Peyer's patch (tissue), 4 donors: Measurements from ENCODE around the gene BSG. TPM values are rescaled to one million over a fixed set of nuclear protein-coding genes. Genes with fewer than 3 reads are reported as not detected.

Experiments
- DNase-seq, 3 donors: peaks; one replicate each; pipeline ENCODE4 v3.0.0-alpha.2; 2017 to 2019
- H3K27ac ChIP-seq, 4 donors: fragments of 200-600 bp; sonication (generic); one replicate each; pipeline ENCODE4 v1.5.1; 2016 to 2019
- H3K27me3 ChIP-seq, 2 donors: fragments of 200-600 bp; sonication (generic); one replicate each; pipeline ENCODE4 v1.5.1; 2019
- H3K36me3 ChIP-seq, 3 donors: fragments of 200-600 bp; sonication (generic); one replicate each; pipeline ENCODE4 v1.5.1; 2016 to 2019
- H3K4me1 ChIP-seq, 4 donors: fragments of 200-600 bp; sonication (generic); one replicate each; pipeline ENCODE4 v1.5.1; 2016 to 2019
- H3K4me3 ChIP-seq, 4 donors: fragments of 200-600 bp; sonication (generic); 1 replicate in 3 of 4; 2 replicates in 1 of 4; pipeline ENCODE4 v1.5.1; 2016 to 2019; ENCODE audit warnings: mild to moderate bottlenecking in 1 of 4
- H3K9me3 ChIP-seq, 4 donors: fragments of 200-600 bp; sonication (generic); one replicate each; pipeline ENCODE4 v1.5.1; 2016 to 2019; ENCODE audit warnings: mild to moderate bottlenecking in 1 of 4
- CTCF ChIP-seq, 6 experiments: fragments of 450-650 bp in 4 of 6; fragments of 200-600 bp in 2 of 6; sonication (generic) in 1 of 6; IDR thresholded peaks; one replicate each; pipeline ENCODE4 v1.5.1; 2017 to 2019; ENCODE audit warnings: antibody characterized with exemption in 6 of 6, mild to moderate bottlenecking in 3 of 6, moderate library complexity in 1 of 6
- POLR2A ChIP-seq, 2 donors: fragments of 450-650 bp; IDR thresholded peaks; one replicate each; pipeline ENCODE4 v1.5.1; 2017; ENCODE audit warnings: antibody characterized with exemption in 2 of 2, mild to moderate bottlenecking in 2 of 2, moderate library complexity in 2 of 2
- total RNA-seq, 4 donors: library from RNA; depleted of rRNA; stranded (reverse); fragments of >200 nt; gene quantifications; one replicate each; pipeline ENCODE4 v1.1.0, GENCODE V29; 2016

Gene BSG
- total RNA-seq, 4 donors from 2014 or later, result 149 to 501 (median 469) TPM

DNA sequence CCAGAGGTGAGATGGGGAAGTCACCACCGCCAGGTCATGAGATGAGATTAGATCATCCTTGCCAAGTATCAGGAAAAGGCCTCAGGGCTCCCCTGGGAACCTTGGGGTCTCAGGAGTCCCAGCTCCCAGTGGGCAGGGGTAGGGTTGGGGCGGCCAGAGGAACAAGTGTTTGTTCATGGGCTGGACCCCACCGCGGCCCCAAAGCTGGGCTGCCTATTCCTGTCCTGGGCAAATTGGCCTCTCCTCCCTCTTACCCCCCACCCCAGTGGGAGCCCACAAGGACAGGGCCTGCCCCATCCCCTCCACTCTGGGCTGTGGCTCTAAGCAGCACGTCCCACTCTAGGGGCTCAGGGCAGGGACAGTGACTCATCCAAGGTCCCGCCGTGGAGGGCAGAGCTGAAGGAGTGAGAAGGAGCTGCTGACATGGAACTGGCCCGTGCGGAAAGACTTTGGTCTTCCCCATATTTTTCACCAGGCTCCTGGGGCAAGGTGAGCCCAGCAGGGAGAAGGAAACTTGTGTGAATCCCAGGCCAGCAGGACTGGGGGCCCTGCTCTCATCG lies 13.2 kb downstream of the BSG start:
- peaks cover 0 to 26% (median 8%) of the 10 kb centered on the region in 4 donors for H3K4me1 ChIP-seq
- no peaks in the 10 kb centered on the region for H3K9me3 ChIP-seq
- H3K27ac ChIP-seq, result no peak overlapping the region
- H3K27me3 ChIP-seq, result peaks cover 0 to 21% of the 10 kb centered on the region in 2 donors
- no peak overlapping the region for H3K4me3 ChIP-seq
- H3K36me3 ChIP-seq, result peaks cover 0 to 29% (median 0%) of the 10 kb centered on the region in 3 donors
- DNase-seq, result no peak
- TF ChIP-seq POLR2A (IDR thresholded peaks at IDR 0.05), result no peak
- no peak for TF ChIP-seq CTCF (IDR thresholded peaks at IDR 0.05)

- H3K4me1 ChIP-seq, result peaks cover 0 to 32% (median 10%) of the 10 kb centered on the region in 4 donors
- H3K27me3 ChIP-seq, result peaks cover 0 to 36% of the 10 kb centered on the region in 2 donors
- peak; percentile 37 to 77 (median 71) for DNase-seq
- TF ChIP-seq POLR2A (IDR thresholded peaks at IDR 0.05) (no peak), CTCF (IDR thresholded peaks at IDR 0.05) (peak in 4 of 6 experiments; percentile 37 to 46 (median 39))
- peaks cover 0 to 3% (median 0%) of the 10 kb centered on the region in 3 donors for H3K36me3 ChIP-seq
- no peak overlapping the region for H3K4me3 ChIP-seq
- H3K9me3 ChIP-seq, result no peaks in the 10 kb centered on the region
- H3K27ac ChIP-seq, result no peak overlapping the region
These were observed 15.8 kb downstream of the BSG start for GRCh38 chr19:588093-588740.

DNA sequence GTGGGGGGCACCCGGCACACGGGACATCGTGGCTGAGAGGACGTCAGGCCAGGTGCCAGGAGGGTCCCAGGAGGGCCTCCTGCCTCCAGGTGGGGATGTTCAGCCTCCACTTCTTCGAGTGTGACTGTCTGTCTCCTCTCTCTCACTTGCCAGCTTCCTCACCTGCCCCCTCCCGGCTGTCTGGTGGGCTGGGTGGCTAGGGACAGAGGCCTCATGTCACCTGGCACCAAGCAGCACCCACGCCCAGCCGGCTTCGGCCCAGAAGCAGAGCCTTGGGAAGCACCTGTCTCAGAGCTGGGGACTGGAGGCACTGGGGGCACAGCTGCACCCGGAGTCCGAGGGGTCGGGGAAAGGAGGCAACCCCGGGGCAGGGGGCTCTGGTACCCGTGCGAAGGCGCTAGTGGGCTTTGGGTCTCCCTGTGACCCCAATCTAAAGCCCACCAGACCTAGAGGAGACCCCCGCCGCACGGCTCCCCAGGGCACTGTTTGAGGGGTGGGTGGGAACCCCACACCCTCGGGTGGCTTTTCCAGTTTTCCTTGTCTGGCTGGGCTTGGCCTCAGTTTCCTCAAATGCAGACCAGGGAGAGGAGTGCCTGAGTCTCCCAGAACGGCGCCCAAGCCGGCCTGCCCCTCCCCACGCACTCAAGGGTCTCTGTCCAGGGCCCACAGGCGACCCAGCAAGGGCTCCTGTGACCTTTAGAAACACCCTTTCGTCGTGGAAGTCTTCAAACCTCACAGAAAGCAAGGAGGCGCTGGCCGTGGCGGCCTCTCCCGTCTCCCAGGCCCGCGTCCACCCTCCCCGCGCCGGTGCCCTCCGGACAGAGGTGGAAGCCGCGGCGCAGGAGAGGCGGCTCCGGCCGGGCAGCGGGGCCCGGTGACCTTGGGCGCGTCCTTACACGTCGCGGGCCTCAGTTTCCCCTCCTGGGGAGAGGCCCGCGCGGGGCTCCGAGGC lies 16.6 kb downstream of the BSG start:
- Histone ChIP-seq H3K36me3 (no peaks in the 10 kb centered on the region), H3K9me3 (no peaks in the 10 kb centered on the region), H3K4me3 (peak overlapping the region in 2 of 4 donors; percentile 16 to 30), H3K27ac (no peak overlapping the region), H3K4me1 (peaks cover 0 to 28% (median 10%) of the 10 kb centered on the region in 4 donors), H3K27me3 (peaks cover 0 to 36% of the 10 kb centered on the region in 2 donors)
- TF ChIP-seq CTCF (IDR thresholded peaks at IDR 0.05), result no peak
- no peak for TF ChIP-seq POLR2A (IDR thresholded peaks at IDR 0.05)
- DNase-seq, result no peak

- no peak within 1 kb of the TSS for H3K27ac ChIP-seq
- H3K4me3 ChIP-seq, result peak within 1 kb of the TSS in 3 of 4 donors; percentile 22 to 35 (median 34)
These were observed 17.4 kb downstream of the BSG start, which contains the start of gene HCN2 for GRCh38 chr19:589693-590395. Gene HCN2 (plus strand): TSS chr19:589881. CDS start chr19:589946, 65 bp downstream.

More at GRCh38 chr19:589693-590395, 17.4 kb downstream of the BSG start, which contains the start of gene HCN2:
- Histone ChIP-seq H3K4me1 (peaks cover 0 to 23% (median 10%) of the 10 kb centered on the region in 4 donors), H3K27me3 (peaks cover 0 to 36% of the 10 kb centered on the region in 2 donors), H3K36me3 (no peaks in the 10 kb centered on the region), H3K9me3 (no peaks in the 10 kb centered on the region)
- DNase-seq, result no peak
- no peak for TF ChIP-seq CTCF (IDR thresholded peaks at IDR 0.05)
- no peak for TF ChIP-seq POLR2A (IDR thresholded peaks at IDR 0.05)
